HepG2 (cell line): ENCODE results near the gene ANKRD65. TPM values are rescaled to one million over a fixed set of nuclear protein-coding genes. Genes with fewer than 3 reads are reported as not detected.

Experiments
- CREM ChIP-seq, 2 experiments: sonication (generic) in 1 of 2; formaldehyde crosslinking in 1 of 2; IDR thresholded peaks; 2 replicates each; pipeline versions ENCODE4 v1.4.0 to v1.6.1; 2016 to 2020; ENCODE audit warnings: antibody characterized with exemption in 1 of 2, mild to moderate bottlenecking in 1 of 2, missing genetic modification reagents in 1 of 2
- HCFC1 ChIP-seq: fragments of 150-350 bp; IDR thresholded peaks from 2 replicates; pipeline ENCODE4 v1.6.1; 2014; ENCODE audit warnings: low read depth, low read length
- HOXA7 ChIP-seq: sonication (generic); formaldehyde crosslinking; IDR thresholded peaks from 2 replicates; pipeline ENCODE4 v1.8.1; 2022; ENCODE audit warnings: mild to moderate bottlenecking, missing genetic modification reagents, moderate library complexity
- IRF2 ChIP-seq: IDR thresholded peaks from 2 replicates; pipeline ENCODE4 v1.6.1; 2018; ENCODE audit warnings: missing genetic modification reagents, missing compliant biosample characterization
- MED1 ChIP-seq: sonication (generic); formaldehyde crosslinking; IDR thresholded peaks from 2 replicates; pipeline ENCODE4 v1.4.0; 2020; ENCODE audit warnings: missing genetic modification reagents
- MLLT10 ChIP-seq: sonication (generic); formaldehyde crosslinking; IDR thresholded peaks from 2 replicates; pipeline ENCODE4 v1.4.0; 2020; ENCODE audit warnings: missing genetic modification reagents
- MXI1 ChIP-seq: IDR thresholded peaks from 3 replicates; pipeline ENCODE4 v1.6.1; 2012; ENCODE audit warnings: low read depth, low read length, inconsistent platforms, borderline replicate concordance
- PHF21A ChIP-seq: sonication (generic); formaldehyde crosslinking; IDR thresholded peaks from 2 replicates; pipeline ENCODE4 v1.5.0; 2020; ENCODE audit warnings: mild to moderate bottlenecking, missing genetic modification reagents
- REST ChIP-seq, 2 experiments: IDR thresholded peaks; 2 replicates each; pipeline ENCODE4 v1.6.1; 2011 to 2012; ENCODE audit warnings: low read length in 2 of 2, borderline replicate concordance in 1 of 2, low read depth in 1 of 2, mild to moderate bottlenecking in 1 of 2, moderate library complexity in 1 of 2
- ZFP1 ChIP-seq: IDR thresholded peaks from 2 replicates; pipeline ENCODE4 v1.6.1; 2016
- ZFX ChIP-seq: sonication (generic); formaldehyde crosslinking; IDR thresholded peaks from 2 replicates; pipeline ENCODE4 v1.4.0; 2020; ENCODE audit warnings: mild to moderate bottlenecking, low read depth, missing genetic modification reagents, moderate library complexity
- ZNF276 ChIP-seq: sonication (generic); formaldehyde crosslinking; IDR thresholded peaks from 2 replicates; pipeline ENCODE4 v1.4.0; 2020; ENCODE audit warnings: mild to moderate bottlenecking, low read depth, missing genetic modification reagents
- ZNF543 ChIP-seq: sonication (generic); formaldehyde crosslinking; IDR thresholded peaks from 2 replicates; pipeline ENCODE4 v1.4.0; 2020; ENCODE audit warnings: mild to moderate bottlenecking, missing genetic modification reagents
- ZSCAN31 ChIP-seq: sonication (generic); formaldehyde crosslinking; IDR thresholded peaks from 2 replicates; pipeline ENCODE4 v1.5.0; 2020; ENCODE audit warnings: low read depth, mild to moderate bottlenecking, missing genetic modification reagents
- polyA plus RNA-seq, 8 experiments: library from polyadenylated mRNA; depleted of rRNA in 3 of 8; stranded (reverse) in 7 of 8; unstranded in 1 of 8; fragments of >200 nt; fragmentation: Illumina TruSeq in 4 of 8; extraction: Trizol in 4 of 8; gene quantifications; 2 replicates each; pipeline versions ENCODE4 v1.2.1 to v1.2.3, GENCODE V29; 2011 to 2016; ENCODE audit warnings: low read depth in 4 of 8, missing spikeins in 1 of 8, mixed read lengths in 1 of 8; ENCODE audit not compliant: insufficient read depth in 1 of 8
- total RNA-seq, 5 experiments: library from RNA; depleted of rRNA; stranded (reverse); fragments of >200 nt; fragmentation: Illumina TruSeq; extraction: Trizol; gene quantifications; 2 replicates each; pipeline ENCODE4 v1.2.3, GENCODE V29; 2016; ENCODE audit warnings: low read depth in 1 of 5
- TF ChIP-seq, protein P1 (sequence below): IDR thresholded peaks from 2 replicates; pipeline ENCODE4 v1.6.1; 2016; ENCODE audit warnings: low read depth, missing genetic modification reagents, missing compliant biosample characterization
- TF ChIP-seq, protein P2 (sequence below): sonication (generic); formaldehyde crosslinking; IDR thresholded peaks from 2 replicates; pipeline ENCODE4 v1.4.0; 2020; ENCODE audit warnings: missing genetic modification reagents

ANKRD65 gene
- total and polyA plus RNA-seq, 2 of the 13 experiments (the other 11 are each of a cell fraction or from before 2014, with no cell fraction given) = 12.1 to 30.1 TPM

DNA sequence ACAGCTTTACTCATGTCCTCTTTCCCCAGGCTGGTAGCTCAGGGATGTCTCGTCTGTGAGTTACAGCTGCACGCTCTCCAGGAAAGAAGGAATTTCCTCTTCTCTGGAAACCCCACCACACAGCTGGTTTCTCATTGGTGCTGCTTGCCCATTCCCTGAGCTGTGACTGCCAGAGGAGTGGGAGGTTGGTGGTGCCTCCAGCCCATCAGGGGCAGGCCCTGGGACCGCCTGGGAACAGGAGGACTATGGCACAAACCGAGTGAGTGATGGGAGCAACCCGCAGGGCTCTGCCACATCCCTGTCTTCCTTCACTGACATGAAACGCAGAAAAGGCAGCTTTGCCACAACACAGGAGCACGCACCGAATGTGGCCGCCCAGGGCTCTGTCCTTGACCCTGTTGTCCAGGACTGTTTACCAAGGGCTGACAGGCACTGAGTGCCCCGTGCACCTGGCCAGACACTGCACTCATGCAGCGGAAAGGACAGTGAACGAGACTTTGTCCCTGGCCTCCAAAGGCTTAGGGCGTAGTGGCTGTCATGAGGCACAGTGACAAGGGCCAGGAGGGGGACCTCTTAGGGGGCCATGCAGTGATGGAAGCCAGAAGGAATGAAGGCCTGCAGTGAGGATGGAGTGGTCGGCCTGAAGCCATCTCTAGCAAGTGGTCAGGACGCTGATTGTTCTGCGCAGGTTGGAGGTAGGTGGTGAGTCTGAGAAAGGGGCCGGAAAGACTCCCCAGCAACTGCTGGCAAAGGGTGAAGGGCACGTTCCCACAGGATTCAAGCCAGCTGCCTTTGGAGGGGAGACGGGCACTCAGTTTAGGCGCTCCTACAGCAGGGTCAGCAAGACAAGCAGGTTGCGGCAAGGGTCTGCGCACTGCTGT is 20.3 kb downstream of the ANKRD65 start (continued):
- TF ChIP-seq REST (IDR thresholded peaks at IDR 0.05; ENCODE audit: borderline replicate concordance in 1 of 2, low read depth in 1 of 2, low read length in 2 of 2) = peak in 1 of 2 experiments; percentile 52; a peak in 2 of 4 replicates
- no peak for TF ChIP-seq HCFC1
- TF ChIP-seq IRF2 (CRISPR knock-in tag) = peak; percentile 95
- TF ChIP-seq ZNF276 = peak; percentile 24; the same call in 1 of the 2 replicates
- TF ChIP-seq PHF21A (CRISPR knock-in tag) = peak; percentile 98
- peak; percentile 93 for TF ChIP-seq ZFX (CRISPR knock-in tag)
- TF ChIP-seq ZFP1 = peak; percentile 81; the same call in 1 of the 2 replicates
- peak; percentile 99 for TF ChIP-seq MED1
- TF ChIP-seq, protein P1, sequence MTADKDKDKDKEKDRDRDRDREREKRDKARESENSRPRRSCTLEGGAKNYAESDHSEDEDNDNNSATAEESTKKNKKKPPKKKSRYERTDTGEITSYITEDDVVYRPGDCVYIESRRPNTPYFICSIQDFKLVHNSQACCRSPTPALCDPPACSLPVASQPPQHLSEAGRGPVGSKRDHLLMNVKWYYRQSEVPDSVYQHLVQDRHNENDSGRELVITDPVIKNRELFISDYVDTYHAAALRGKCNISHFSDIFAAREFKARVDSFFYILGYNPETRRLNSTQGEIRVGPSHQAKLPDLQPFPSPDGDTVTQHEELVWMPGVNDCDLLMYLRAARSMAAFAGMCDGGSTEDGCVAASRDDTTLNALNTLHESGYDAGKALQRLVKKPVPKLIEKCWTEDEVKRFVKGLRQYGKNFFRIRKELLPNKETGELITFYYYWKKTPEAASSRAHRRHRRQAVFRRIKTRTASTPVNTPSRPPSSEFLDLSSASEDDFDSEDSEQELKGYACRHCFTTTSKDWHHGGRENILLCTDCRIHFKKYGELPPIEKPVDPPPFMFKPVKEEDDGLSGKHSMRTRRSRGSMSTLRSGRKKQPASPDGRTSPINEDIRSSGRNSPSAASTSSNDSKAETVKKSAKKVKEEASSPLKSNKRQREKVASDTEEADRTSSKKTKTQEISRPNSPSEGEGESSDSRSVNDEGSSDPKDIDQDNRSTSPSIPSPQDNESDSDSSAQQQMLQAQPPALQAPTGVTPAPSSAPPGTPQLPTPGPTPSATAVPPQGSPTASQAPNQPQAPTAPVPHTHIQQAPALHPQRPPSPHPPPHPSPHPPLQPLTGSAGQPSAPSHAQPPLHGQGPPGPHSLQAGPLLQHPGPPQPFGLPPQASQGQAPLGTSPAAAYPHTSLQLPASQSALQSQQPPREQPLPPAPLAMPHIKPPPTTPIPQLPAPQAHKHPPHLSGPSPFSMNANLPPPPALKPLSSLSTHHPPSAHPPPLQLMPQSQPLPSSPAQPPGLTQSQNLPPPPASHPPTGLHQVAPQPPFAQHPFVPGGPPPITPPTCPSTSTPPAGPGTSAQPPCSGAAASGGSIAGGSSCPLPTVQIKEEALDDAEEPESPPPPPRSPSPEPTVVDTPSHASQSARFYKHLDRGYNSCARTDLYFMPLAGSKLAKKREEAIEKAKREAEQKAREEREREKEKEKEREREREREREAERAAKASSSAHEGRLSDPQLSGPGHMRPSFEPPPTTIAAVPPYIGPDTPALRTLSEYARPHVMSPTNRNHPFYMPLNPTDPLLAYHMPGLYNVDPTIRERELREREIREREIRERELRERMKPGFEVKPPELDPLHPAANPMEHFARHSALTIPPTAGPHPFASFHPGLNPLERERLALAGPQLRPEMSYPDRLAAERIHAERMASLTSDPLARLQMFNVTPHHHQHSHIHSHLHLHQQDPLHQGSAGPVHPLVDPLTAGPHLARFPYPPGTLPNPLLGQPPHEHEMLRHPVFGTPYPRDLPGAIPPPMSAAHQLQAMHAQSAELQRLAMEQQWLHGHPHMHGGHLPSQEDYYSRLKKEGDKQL (CRISPR knock-in tag) = peak; percentile 85
- TF ChIP-seq ZSCAN31 (CRISPR knock-in tag) = peak; percentile 89; the same call in 1 of the 2 replicates
- TF ChIP-seq ZNF543 = peak; percentile 97
- TF ChIP-seq, protein P2, sequence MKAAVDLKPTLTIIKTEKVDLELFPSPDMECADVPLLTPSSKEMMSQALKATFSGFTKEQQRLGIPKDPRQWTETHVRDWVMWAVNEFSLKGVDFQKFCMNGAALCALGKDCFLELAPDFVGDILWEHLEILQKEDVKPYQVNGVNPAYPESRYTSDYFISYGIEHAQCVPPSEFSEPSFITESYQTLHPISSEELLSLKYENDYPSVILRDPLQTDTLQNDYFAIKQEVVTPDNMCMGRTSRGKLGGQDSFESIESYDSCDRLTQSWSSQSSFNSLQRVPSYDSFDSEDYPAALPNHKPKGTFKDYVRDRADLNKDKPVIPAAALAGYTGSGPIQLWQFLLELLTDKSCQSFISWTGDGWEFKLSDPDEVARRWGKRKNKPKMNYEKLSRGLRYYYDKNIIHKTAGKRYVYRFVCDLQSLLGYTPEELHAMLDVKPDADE = no peak
- peak; percentile 64; the same call in 1 of the 2 replicates for TF ChIP-seq MLLT10 (CRISPR knock-in tag)
- TF ChIP-seq CREM (IDR thresholded peaks at IDR 0.05) = peak; percentile 79
- TF ChIP-seq CREM (CRISPR knock-in tag; IDR thresholded peaks at IDR 0.05) = no peak
- TF ChIP-seq MXI1 = peak; percentile 98; the same call in 1 of the 3 replicates
- TF ChIP-seq HOXA7 (CRISPR knock-in tag) = peak; percentile 25; the same call in 1 of the 2 replicates
